HFFc6 (cell line): ENCODE results near the gene OGT. TPM values are rescaled to one million over a fixed set of nuclear protein-coding genes. Genes with fewer than 3 reads are reported as not detected.

ENCODE experiments used
- DNase-seq: peaks from one replicate; pipeline ENCODE4 v3.0.0-alpha.2; 2018
- H3K27ac Mint-ChIP-seq: 2 replicates; pipeline ENCODE4 v1.8.0; 2020; ENCODE audit warnings: mild to moderate bottlenecking, mixed read lengths
- H3K27me3 Mint-ChIP-seq: 2 replicates; pipeline ENCODE4 v1.8.0; 2021; ENCODE audit warnings: mild to moderate bottlenecking, moderate library complexity, mixed read lengths; ENCODE audit not compliant: insufficient read depth
- H3K36me3 Mint-ChIP-seq: 2 replicates; pipeline ENCODE4 v1.8.0; 2021; ENCODE audit warnings: low read depth, mixed read lengths
- H3K4me1 Mint-ChIP-seq: 2 replicates; pipeline ENCODE4 v1.8.0; 2020; ENCODE audit warnings: low read depth, mixed read lengths
- H3K4me3 Mint-ChIP-seq: 2 replicates; pipeline ENCODE4 v1.8.0; 2020; ENCODE audit warnings: mild to moderate bottlenecking, moderate library complexity, mixed read lengths
- H3K9me3 Mint-ChIP-seq: 2 replicates; pipeline ENCODE4 v1.8.0; 2020; ENCODE audit warnings: mild to moderate bottlenecking, mixed read lengths
- CTCF ChIP-seq: fragments of 200-600 bp; sonication (generic); IDR thresholded peaks from 2 replicates; pipeline ENCODE4 v1.5.0; 2021; ENCODE audit warnings: antibody characterized with exemption, mild to moderate bottlenecking
- total RNA-seq, 6 experiments: library from RNA; stranded (reverse); fragmentation: NEBNext Ultra II Directional; extraction: Animal tissue kit (Norgen Biotek cat#: 25700); gene quantifications; 2 replicates in 1 of 6; 3 replicates in 5 of 6; pipeline ENCODE4 v1.2.3, GENCODE V29; 2021

OGT gene
- total RNA-seq, 6 experiments from 2014 or later, result 52.9 to 77.5 (median 57.7) TPM

- Mint-ChIP-seq H3K9me3 (peaks cover 12% of the 10 kb centered on the region), H3K4me1 (peaks cover 7% of the 10 kb centered on the region), H3K27ac (no peak overlapping the region; the same call in 1 of the 2 replicates), H3K27me3 (no peaks in the 10 kb centered on the region), H3K36me3 (peaks cover 45% of the 10 kb centered on the region), H3K4me3 (no peak overlapping the region)
- no peak for DNase-seq
- no peak for TF ChIP-seq CTCF
Measured at GRCh38 chrX:71603618-71604017, 70.7 kb downstream of the OGT start.

GRCh38 chrX:71604141-71604540, 71.2 kb downstream of the OGT start:
- no peak for TF ChIP-seq CTCF
- no peaks in the 10 kb centered on the region; the same call in 1 of the 2 replicates for H3K27me3 Mint-ChIP-seq
- H3K9me3 Mint-ChIP-seq, result peaks cover 12% of the 10 kb centered on the region
- peaks cover 7% of the 10 kb centered on the region for H3K4me1 Mint-ChIP-seq
- peak overlapping the region; percentile 72 for H3K27ac Mint-ChIP-seq
- peaks cover 48% of the 10 kb centered on the region for H3K36me3 Mint-ChIP-seq
- H3K4me3 Mint-ChIP-seq, result no peak overlapping the region
- no peak for DNase-seq

GRCh38 chrX:71604796-71605568, 72.1 kb downstream of the OGT start:
- Mint-ChIP-seq H3K9me3 (peaks cover 12% of the 10 kb centered on the region), H3K4me3 (no peak overlapping the region), H3K27ac (no peak overlapping the region; the same call in 1 of the 2 replicates), H3K27me3 (no peaks in the 10 kb centered on the region; the same call in 1 of the 2 replicates), H3K36me3 (peaks cover 50% of the 10 kb centered on the region), H3K4me1 (peaks cover 7% of the 10 kb centered on the region)
- no peak for DNase-seq
- no peak for TF ChIP-seq CTCF

GRCh38 chrX:71606536-71607216, 73.8 kb downstream of the OGT start:
- Mint-ChIP-seq H3K36me3 (peaks cover 45% of the 10 kb centered on the region), H3K27ac (no peak overlapping the region), H3K4me1 (peaks cover 7% of the 10 kb centered on the region), H3K9me3 (peaks cover 12% of the 10 kb centered on the region), H3K4me3 (no peak overlapping the region), H3K27me3 (no peaks in the 10 kb centered on the region; the same call in 1 of the 2 replicates)
- no peak for DNase-seq
- no peak for TF ChIP-seq CTCF

- no peak overlapping the region for H3K27ac Mint-ChIP-seq
- peaks cover 40% of the 10 kb centered on the region for H3K36me3 Mint-ChIP-seq
- no peaks in the 10 kb centered on the region; the same call in 1 of the 2 replicates for H3K27me3 Mint-ChIP-seq
- H3K4me1 Mint-ChIP-seq, result peaks cover 7% of the 10 kb centered on the region
- peaks cover 12% of the 10 kb centered on the region for H3K9me3 Mint-ChIP-seq
- no peak for DNase-seq
- no peak overlapping the region for H3K4me3 Mint-ChIP-seq
- TF ChIP-seq CTCF, result no peak
Measured at GRCh38 chrX:71607488-71607887, 74.6 kb downstream of the OGT start.
